Measurements from ENCODE around the gene CDH11.

DNA sequence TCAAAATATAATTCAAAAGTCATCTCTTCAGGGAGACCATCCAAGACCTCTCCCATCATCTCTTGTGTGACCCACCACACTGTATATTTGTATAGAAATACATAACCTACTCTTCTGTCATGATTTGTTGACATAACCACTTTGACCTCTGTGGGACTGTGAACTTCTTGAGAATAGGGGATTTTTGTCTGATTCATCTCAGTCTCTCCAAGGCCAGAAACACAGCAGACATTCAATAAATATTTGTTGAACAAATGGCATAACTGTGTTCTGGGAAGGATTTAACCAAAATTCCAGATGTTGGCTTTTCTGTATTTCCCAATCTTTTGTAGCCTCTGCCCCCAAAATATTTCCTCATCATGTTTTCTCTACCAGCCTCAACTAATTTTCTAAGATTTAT, 169.7 kb downstream of the CDH11 start:
- TF ChIP-seq RAD21 (IDR thresholded peaks at IDR 0.05; ENCODE audit: low read depth) (no peak), CEBPB (IDR thresholded peaks at IDR 0.05) (no peak), TCF12 (IDR thresholded peaks at IDR 0.05; ENCODE audit: low read depth) (no peak), TAF1 (IDR thresholded peaks at IDR 0.05; ENCODE audit: low read depth) (no peak), EP300 (IDR thresholded peaks at IDR 0.05; ENCODE audit: borderline replicate concordance) (no peak), CREB1 (IDR thresholded peaks at IDR 0.05; ENCODE audit: low read depth) (no peak), TEAD4 (IDR thresholded peaks at IDR 0.05) (no peak), EGR1 (IDR thresholded peaks at IDR 0.05) (no peak), FOXM1 (IDR thresholded peaks at IDR 0.05; ENCODE audit: borderline replicate concordance, low read depth) (no peak), YY1 (IDR thresholded peaks at IDR 0.05; ENCODE audit: low read depth) (no peak), ZBTB7A (IDR thresholded peaks at IDR 0.05; ENCODE audit: low read depth) (no peak), NFIC (IDR thresholded peaks at IDR 0.05) (no peak)
- TF ChIP-seq, protein P1, sequence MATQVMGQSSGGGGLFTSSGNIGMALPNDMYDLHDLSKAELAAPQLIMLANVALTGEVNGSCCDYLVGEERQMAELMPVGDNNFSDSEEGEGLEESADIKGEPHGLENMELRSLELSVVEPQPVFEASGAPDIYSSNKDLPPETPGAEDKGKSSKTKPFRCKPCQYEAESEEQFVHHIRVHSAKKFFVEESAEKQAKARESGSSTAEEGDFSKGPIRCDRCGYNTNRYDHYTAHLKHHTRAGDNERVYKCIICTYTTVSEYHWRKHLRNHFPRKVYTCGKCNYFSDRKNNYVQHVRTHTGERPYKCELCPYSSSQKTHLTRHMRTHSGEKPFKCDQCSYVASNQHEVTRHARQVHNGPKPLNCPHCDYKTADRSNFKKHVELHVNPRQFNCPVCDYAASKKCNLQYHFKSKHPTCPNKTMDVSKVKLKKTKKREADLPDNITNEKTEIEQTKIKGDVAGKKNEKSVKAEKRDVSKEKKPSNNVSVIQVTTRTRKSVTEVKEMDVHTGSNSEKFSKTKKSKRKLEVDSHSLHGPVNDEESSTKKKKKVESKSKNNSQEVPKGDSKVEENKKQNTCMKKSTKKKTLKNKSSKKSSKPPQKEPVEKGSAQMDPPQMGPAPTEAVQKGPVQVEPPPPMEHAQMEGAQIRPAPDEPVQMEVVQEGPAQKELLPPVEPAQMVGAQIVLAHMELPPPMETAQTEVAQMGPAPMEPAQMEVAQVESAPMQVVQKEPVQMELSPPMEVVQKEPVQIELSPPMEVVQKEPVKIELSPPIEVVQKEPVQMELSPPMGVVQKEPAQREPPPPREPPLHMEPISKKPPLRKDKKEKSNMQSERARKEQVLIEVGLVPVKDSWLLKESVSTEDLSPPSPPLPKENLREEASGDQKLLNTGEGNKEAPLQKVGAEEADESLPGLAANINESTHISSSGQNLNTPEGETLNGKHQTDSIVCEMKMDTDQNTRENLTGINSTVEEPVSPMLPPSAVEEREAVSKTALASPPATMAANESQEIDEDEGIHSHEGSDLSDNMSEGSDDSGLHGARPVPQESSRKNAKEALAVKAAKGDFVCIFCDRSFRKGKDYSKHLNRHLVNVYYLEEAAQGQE (IDR thresholded peaks at IDR 0.05; ENCODE audit: low read depth): no peak
- TF ChIP-seq, protein P2, sequence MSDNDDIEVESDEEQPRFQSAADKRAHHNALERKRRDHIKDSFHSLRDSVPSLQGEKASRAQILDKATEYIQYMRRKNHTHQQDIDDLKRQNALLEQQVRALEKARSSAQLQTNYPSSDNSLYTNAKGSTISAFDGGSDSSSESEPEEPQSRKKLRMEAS (IDR thresholded peaks at IDR 0.05): no peak

Measured in Ishikawa (cell line).